Fibroblast of skin of back (primary cell): ENCODE measurements around the gene KRT28. TPM values are rescaled to one million over a fixed set of nuclear protein-coding genes. Genes with fewer than 3 reads are reported as not detected.

Experiments used
- DNase-seq: peaks from one replicate; pipeline ENCODE4 v3.0.0-alpha.2; 2013
- polyA plus RNA-seq, 2 experiments: library from polyadenylated mRNA; unstranded; fragments of 120-200 nt; gene quantifications; one replicate each; pipeline ENCODE4 v1.2.1, GENCODE V29; 2013; ENCODE audit not compliant: insufficient read length in 2 of 2

Gene KRT28, protein sequence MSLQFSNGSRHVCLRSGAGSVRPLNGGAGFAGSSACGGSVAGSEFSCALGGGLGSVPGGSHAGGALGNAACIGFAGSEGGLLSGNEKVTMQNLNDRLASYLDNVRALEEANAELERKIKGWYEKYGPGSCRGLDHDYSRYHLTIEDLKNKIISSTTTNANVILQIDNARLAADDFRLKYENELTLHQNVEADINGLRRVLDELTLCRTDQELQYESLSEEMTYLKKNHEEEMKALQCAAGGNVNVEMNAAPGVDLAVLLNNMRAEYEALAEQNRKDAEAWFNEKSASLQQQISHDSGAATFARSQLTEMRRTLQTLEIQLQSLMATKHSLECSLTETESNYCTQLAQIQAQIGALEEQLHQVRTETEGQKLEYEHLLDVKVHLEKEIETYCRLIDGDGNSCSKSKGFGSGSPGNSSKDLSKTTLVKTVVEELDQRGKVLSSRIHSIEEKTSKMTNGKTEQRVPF
- not detected for polyA plus RNA-seq (2013, experiment 1 of 2; ENCODE audit: insufficient read length)
- polyA plus RNA-seq (2013, experiment 2 of 2; ENCODE audit: insufficient read length) = not detected

DNA sequence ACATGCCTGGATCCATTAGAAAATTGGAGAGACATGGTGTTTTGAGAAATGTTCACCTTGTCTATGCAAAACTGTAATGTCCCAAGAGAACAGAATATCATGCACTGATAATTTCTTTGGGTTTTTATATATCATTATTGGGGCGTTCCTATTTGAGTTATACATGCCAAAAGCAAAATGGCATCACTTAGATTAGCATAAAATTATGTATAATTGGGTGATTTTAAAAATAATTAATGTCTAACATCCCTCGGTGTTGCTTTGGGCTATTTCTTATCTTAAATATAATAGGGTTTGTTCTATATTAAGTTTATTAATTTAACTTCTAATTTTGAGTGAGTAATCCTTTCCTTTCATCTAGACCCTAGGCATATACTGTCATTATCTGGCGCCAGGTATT lies at the start of gene KRT28:
Gene KRT28 (minus strand): TSS at position 101 of the 400 bp plus-strand sequence. CDS start 66 bp downstream, at position 35.
- DNase-seq = no peak

- DNase-seq = no peak
Measured at GRCh38 chr17:40848583-40849235, 49.0 kb upstream of the KRT28 start.

DNA sequence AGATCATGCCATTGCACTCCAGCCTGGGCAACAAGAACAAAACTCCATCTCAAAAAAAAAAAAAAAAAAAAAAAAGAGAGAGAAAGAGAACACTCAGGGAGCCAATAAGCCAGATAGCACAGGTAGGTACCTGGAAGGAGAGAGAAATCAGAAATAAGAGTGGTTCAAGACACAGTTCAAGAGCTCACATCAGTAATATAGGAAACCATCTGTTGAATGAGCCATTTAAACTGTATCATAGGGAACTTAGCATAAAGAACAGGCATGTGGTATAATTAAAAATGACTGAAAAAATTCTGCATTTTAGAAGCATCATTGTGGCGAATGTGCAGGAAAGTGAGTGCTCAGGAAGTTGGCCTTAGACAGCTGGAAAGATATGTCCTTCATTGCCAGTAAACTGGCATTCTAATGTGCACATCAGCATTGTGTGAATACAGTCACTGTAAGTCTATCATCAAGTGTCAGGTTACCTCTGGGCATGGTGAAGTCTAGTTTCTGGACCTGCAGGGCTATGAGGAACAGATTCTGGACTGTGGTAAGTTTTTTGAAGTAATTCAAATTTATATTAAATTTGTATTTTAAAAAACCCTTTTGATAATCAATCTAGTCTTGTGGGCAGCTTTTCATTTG lies 46.9 kb upstream of the KRT28 start:
- no peak for DNase-seq

DNA sequence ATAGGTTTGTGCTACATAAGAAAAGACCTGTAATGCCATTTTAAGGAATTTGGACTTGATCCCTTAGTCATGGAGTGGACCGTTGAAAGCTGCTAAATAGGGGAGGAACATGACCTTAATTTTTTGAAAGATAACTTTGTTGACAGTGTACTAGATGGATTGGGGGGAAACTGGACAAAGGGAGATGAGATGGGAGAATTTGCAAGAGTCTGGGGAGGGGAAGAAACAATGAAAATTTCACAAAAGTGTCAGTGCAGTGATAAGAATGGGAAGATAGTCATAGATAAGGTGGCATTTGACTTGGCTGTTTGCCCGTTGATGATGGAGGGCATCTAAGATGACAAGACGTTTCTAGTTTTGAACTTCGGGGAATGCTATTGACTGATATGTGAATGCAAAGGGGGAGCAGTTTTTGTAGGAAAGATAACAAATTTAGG lies 44.9 kb upstream of the KRT28 start:
- no peak for DNase-seq

DNA sequence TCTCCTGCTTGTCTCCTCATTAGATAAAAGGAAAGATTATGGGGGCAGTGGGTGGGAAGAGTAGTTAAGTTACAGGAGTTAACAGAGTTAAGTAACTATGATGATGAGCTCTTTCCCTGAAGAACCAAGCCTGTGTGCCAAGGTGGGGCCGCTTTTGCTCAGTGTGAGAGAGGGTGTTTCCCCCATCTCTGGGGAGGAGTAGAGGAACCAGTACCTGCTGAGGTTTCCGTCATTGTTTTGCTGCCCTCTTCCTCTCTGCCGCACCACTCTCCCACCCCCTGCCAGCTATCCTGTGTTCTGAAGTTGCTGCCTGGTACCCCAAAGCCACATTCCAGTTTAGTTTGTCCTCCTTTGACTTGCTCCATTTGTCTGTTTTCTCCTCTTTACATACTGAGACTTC lies 43.5 kb upstream of the KRT28 start:
- no peak for DNase-seq

- DNase-seq = no peak
Measured at GRCh38 chr17:40841246-40841645, 41.5 kb upstream of the KRT28 start.

- DNase-seq = no peak
Measured at GRCh38 chr17:40839194-40839593, 39.4 kb upstream of the KRT28 start.

DNA sequence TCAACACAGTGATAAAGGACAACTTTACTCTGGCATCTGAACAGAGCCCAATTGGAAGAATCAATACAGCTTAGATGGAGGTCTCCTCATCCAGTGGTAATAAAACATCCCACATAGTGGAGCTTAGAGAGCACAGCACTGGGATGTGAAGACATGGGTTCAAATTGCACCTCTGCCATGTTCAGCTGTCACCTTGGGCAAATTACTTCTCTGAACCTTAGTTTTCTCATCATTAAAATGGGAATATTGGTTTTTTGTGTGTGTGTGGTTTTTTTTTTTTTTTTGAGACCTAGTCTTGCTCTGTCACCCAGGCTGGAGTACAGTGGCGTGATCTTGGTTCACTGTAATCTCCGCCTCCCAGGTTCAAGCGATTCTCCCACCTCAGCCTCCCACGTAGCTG lies 36.3 kb upstream of the KRT28 start:
- DNase-seq = no peak

DNA sequence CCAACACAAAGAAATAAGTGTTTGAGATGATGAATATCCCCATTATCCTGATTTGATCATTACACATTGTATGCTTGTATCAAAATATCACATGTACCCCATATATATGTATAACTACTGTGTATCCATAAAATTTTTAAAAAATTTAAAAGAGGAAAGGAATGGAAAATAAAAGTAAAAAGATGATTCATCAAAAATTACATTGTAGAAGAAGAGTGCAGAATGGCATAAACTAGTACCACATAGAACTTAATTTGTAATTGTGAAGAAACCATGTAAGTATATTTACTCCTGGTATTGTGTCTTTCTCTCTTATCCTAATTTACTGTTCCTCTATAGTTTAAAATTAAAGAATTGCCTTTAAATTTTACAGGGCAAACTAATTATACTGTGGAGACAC lies 34.1 kb upstream of the KRT28 start:
- DNase-seq = no peak

DNA sequence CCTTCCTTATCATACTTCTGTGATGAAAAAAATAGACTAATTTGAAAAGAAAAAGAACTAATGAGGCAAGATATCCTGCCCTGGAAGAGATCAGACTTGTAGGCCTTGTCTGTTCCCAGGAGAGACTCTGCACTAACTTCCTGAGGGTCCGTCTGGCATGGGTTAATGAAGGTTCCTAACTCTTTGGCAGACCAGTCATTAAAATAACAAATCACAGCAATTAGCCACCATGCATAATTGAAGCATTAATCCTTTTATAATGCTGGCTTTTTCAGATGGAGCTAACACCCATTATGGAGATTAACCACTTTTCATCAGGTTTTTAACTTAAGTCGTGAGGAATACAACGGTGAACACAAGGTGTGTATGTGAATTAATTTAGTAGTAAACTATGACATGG lies 33.1 kb upstream of the KRT28 start:
- no peak for DNase-seq

GRCh38 chr17:40830085-40830776 lies 30.5 kb upstream of the KRT28 start:
- no peak for DNase-seq

DNA sequence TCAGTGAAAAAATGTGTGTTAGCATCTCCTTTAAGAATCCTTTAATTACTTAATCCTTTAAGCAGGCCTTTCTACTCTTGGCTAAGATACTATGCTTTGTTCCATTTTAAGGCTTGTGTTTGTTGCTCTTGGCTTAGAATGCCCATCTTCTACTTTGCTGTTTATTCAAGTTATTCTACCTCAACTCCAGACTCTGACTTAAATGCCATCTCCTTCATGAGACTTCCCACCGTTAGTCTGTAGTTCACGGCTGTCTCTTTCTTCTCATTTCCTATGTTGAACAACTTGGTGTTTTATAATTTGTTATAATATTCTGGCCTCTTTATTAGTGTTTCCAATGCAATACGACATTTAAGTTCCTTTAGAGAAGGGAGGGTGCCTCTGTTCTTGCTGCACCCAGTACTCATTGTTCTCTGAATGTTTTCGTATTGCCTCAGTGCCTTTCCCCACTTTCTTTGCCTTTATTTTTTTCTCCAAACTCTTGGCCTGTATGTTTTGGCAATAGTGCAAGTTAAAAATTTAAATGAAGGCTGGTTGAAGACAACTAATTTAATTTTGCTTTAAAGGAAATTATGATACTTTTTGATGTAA lies 28.8 kb upstream of the KRT28 start:
- DNase-seq = no peak

DNA sequence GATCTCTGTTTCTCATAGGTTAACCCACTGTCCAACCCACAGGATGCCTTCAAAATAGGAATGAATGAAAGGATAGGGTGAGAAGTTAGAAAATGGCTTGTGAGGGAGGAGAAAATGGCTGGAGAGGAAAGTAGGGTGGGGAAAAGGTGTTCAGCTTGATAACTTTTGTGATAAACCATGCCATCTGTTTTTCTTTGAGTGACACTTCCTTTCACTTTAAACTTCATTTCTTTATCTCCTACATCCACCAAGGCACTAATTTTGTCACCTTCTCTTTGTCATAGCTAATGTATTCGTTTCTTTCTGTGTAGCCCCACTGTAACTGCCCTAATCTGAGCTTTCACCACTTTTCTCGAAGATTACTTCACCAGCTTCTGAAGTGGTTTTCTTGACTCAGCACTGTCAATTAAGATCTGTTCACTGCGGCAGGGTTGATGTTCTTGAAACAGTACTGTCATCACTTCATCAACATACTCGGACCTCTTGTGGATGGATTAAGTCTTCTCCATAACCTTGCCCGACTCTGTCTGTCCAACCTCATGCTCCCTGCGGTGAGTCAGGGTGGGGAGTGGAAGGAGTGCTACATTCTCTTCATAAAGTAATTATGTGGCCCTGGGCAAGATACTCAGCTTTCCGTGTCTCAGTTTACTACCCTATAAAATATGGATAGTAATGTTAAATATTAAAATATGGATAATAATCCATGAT lies 28.1 kb upstream of the KRT28 start:
- DNase-seq = peak; percentile 23

DNA sequence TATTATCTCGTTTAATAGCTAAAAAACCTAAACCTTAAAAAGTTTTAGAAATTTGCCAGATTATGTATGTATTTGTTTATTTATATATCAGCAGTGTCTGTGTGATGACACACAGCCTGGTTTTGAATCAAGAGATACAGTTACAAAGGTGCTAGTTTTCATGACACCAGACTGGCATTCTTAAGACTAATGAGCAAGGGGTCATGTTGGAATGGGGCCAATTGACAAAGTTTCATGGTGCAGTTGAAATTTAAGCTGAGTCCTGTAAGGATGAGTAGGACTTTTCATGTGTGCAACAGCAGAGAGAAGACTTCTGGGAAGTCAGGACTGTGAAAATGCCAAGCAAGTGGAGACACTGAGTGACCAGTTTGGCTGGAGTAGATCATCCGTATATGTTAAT lies 25.8 kb upstream of the KRT28 start:
- no peak for DNase-seq

DNA sequence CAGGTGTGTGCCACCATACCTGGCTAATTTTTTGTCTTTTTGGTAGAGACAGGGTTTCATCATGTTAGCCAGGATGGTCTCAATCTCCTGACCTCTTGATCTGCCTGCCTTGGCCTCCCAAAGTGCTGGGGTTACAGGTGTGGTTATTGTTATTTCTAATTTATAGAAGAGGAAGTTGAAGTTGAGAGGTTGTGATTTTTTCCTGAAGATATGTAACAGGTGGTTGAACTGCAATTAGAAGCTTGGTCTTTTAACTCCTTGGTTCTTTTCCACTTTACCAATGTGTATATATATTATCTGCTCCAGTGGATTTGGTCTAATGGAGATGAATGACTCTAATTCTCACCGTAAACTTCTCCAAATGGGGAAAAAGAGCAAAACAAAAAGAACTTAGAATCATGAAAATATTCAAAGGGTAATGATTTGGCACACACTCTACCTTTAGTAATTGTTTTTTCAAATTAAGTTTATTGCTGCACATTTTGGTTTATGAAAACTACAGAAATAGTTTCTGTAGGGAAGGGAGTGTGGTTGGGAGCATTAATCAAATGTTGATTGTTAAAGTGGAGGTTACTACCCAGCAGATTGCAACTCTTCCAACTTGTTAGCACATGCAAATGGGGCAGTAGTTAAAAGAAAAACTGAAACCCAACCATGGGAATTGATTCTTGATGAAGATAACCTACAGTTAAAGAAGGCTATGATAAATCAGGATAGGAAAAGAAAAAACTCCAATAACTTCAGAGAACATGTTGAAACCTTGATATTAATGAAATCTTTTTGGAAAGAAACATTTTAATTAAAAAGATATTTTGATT lies 24.5 kb upstream of the KRT28 start:
- no peak for DNase-seq

- DNase-seq = no peak
Measured at GRCh38 chr17:40822132-40822812, 22.5 kb upstream of the KRT28 start, which contains the start of gene KRT10. Gene KRT10, minus strand, starts transcription at chr17:40822614. Its CDS starts 29 bp downstream, at chr17:40822585.

DNA sequence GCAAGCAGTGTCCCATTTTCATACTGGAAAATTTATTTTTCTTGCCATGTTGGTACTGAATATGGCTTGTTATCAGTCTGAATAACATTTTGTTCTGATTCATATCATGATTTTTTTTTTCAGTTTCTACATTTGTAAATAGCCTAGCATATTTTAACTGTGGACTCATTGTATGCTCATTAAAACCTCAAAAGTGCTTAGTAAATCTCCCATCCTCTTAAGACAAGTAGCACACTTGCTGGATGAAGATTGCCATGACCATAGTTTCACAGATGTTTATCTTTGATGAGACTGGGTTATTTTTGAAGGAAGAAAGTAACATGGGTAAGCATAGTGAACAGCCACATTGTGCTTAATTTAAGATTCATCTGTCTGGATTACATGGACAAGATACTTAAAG lies 21.8 kb upstream of the KRT28 start:
- no peak for DNase-seq

GRCh38 chr17:40820228-40820838 lies 20.6 kb upstream of the KRT28 start:
- no peak for DNase-seq

DNA sequence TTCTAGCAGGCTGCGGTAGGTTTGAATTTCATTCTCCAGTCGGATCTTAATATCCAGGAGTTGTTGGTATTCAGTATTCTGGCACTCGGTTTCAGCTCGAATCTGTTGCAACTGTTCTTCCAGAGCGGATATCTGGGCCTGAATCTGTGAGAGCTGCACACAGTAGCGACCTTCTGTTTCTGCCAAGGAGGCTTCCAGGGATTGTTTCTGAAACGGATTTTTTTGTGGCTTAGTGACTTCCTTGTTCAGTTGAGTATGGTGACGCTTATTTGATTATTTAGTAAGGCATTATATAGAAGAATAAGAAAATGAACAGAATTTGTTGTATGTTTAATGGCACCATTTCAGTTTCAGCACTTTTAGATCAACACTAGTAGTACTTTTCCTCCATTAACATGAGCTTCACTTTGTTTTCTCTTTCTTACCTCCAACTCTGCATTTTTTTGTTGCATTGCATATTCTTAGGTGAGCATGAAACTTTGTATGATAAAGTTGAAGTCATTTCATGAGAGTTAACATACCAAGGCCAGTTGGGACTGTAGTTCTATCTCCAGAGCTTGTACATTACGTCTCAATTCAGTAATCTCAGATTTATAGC lies 19.9 kb upstream of the KRT28 start:
- peak; percentile 17 for DNase-seq
